TTC549 (cell line): ENCODE measurements around the gene OR5M3.

Source experiments
- FAIRE-seq: peaks from 2 replicates; lab custom pipeline; 2012; peaks lifted over from hg19 to GRCh38; lab: Jason Lieb, UNC

The OR5M3 gene

DNA sequence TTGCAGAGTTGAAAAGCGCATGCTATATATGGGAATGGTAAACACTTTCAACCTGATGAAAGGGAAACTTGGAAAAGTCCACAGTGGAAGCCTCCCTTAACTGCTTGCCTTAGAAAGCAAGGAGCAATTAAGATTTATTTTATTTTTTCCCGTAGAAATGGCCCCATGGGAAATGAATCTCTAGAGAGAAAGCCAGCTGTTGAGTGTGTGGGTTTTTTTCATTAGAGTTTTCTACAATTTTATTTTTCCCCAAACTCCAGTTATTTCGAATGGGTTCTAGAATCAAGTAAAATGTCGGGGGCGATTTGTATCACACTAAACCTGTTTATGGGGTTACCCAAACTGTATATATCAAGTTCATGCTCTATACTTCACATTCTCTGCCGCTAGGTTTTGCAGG is at the start of gene OR5M3:
Gene OR5M3 (minus strand): TSS at position 101 of the 400 bp plus-strand sequence. CDS start 2,855 bp downstream, outside the sequence.
- FAIRE-seq: no peak

DNA sequence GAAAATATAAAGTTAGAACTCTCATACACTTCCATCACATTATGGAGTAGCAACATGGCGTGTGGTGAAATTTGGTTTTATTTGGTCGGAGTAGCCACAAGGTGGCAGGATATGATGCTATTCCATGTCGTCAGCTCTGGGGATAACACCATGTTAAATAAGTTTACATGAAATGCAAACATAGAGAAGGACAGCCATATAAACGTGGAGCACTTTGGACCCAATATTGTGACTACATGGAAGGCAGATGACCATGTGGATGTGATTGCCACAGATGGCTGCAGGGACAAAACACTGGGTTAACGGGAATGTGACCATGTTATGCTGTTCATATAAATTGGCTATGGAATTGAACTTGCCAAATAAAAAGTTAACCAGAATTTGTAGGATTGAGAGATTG is 48.9 kb upstream of the OR5M3 start:
- FAIRE-seq: no peak

- FAIRE-seq: no peak
Observed at GRCh38 chr11:56513280-56513679, 40.1 kb upstream of the OR5M3 start.

GRCh38 chr11:56509439-56509838 is 36.3 kb upstream of the OR5M3 start:
- no peak for FAIRE-seq

- no peak for FAIRE-seq
Observed at GRCh38 chr11:56497010-56497409, 23.9 kb upstream of the OR5M3 start.

DNA sequence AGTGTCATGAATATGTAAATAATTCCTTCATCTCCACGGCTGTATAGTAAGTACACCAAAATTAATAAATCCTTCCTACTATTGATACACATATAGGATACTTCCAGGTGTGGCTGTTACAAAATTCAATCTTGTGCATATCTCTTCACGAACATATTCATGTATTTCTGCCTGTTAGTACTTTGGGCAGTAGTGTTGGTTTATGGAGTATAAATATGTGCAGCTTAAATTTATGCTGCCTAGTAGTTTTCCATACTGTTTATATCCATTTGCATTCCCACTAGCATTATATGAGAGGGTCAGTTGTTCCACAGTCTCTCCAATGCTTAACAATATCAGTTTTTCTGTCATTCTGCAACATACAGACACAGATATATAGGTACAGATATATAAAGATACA is 22.0 kb upstream of the OR5M3 start:
- FAIRE-seq: no peak

GRCh38 chr11:56491270-56491669 is 18.1 kb upstream of the OR5M3 start, which contains the start of gene OR5M8:
Gene OR5M8, minus strand, starts transcription at chr11:56491370. Its CDS starts 0 bp downstream, at chr11:56491370.
- FAIRE-seq: no peak

DNA sequence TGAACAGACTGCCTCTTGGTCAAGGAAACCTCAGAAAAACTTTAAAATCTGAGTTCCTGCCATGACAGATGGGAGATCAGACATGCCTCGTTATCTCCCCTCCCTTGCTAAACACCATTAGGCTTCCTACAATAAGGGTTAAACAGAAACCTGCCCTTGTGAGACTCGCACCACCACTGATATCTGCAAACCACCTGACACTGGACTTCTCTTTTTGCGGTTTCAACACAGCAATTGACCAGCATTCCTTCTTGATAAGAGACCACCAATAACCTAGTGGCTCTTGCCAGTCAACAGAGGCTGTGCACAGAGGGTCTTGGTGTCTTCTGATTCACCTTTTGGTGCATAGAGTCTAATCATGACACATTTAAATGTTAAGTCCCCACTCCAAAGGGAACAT is 13.6 kb upstream of the OR5M3 start:
- FAIRE-seq: no peak

DNA sequence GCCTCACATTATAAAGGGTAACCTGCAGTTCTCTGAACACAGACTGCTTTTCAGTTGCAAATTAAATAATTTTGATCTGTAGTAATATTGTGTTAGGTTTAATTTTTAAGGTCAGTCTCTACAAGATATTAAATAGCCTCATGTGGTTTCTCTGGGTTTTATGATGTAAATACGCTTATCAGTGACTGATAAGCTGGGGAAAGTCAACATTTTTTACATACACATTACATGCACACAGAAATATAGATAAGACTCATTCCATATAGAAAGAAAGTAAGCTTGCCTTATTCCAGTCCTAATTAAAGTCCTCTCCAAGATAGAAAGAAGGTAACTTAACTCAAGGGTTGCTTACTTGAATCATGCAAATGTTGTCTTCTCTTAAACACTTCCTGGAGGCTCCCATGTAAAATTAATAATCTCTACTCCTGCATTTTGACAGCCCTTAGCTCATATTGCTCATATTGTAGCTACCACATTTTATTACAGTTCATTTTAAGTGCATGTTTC is 1.6 kb upstream of the OR5M3 start:
- FAIRE-seq: no peak

- FAIRE-seq: no peak
Observed at GRCh38 chr11:56457076-56457475, 16.1 kb downstream of the OR5M3 start.

- no peak for FAIRE-seq
Observed at GRCh38 chr11:56453521-56453920, 19.6 kb downstream of the OR5M3 start.
